SH-SY5Y (cell line): ENCODE results near the gene NCAM1.

Experiments
- GATA2 ChIP-seq: IDR thresholded peaks from 2 replicates; pipeline ENCODE4 v1.6.1; 2011; ENCODE audit warnings: mild to moderate bottlenecking, low read depth, low read length
- GATA3 ChIP-seq: IDR thresholded peaks from 2 replicates; pipeline ENCODE4 v1.6.1; 2011; ENCODE audit warnings: low read depth, mild to moderate bottlenecking, low read length, moderate library complexity

GRCh38 chr11:113197446-113197845 lies 236.2 kb downstream of the NCAM1 start:
- TF ChIP-seq GATA2 (no peak), GATA3 (no peak)
